Bronchial epithelial cell (primary cell): ENCODE measurements around the gene CLIC6. TPM values are rescaled to one million over a fixed set of nuclear protein-coding genes. Genes with fewer than 3 reads are reported as not detected.
A peak's percentile ranks its signal among the peaks of the same experiment; 100 is the strongest.

Experiments used
- DNase-seq: peaks from one replicate; pipeline ENCODE4 v3.0.0-alpha.2; 2010; ENCODE audit warnings: low read depth
- FAIRE-seq: peaks from 2 replicates; lab custom pipeline; 2011; peaks lifted over from hg19 to GRCh38; lab: Jason Lieb, UNC
- H3K27me3 ChIP-seq: 2 replicates; pipeline ENCODE4 v1.5.1; 2011; ENCODE audit warnings: low read length; ENCODE audit not compliant: control insufficient read depth, insufficient read depth
- H3K36me3 ChIP-seq: 2 replicates; pipeline ENCODE4 v1.5.1; 2011; ENCODE audit warnings: low read length; ENCODE audit not compliant: control insufficient read depth, insufficient read depth
- H3K4me3 ChIP-seq: 2 replicates; pipeline ENCODE4 v1.5.1; 2011; ENCODE audit warnings: mild to moderate bottlenecking, low read depth, low read length, control low read depth
- total RNA-seq: library from RNA; depleted of rRNA; stranded (reverse); fragments of >200 nt; gene quantifications from 2 replicates; pipeline ENCODE4 v1.2.1, GENCODE V29; 2014
- TF ChIP-seq, protein P1 (sequence below): IDR thresholded peaks from 2 replicates; pipeline ENCODE4 v1.5.1; 2011; ENCODE audit warnings: mild to moderate bottlenecking, moderate library complexity, low read length, control low read depth, inconsistent platforms; ENCODE audit not compliant: insufficient read depth, severe bottlenecking

The CLIC6 gene
- total RNA-seq, 1 donor from 2014 or later = not detected

DNA sequence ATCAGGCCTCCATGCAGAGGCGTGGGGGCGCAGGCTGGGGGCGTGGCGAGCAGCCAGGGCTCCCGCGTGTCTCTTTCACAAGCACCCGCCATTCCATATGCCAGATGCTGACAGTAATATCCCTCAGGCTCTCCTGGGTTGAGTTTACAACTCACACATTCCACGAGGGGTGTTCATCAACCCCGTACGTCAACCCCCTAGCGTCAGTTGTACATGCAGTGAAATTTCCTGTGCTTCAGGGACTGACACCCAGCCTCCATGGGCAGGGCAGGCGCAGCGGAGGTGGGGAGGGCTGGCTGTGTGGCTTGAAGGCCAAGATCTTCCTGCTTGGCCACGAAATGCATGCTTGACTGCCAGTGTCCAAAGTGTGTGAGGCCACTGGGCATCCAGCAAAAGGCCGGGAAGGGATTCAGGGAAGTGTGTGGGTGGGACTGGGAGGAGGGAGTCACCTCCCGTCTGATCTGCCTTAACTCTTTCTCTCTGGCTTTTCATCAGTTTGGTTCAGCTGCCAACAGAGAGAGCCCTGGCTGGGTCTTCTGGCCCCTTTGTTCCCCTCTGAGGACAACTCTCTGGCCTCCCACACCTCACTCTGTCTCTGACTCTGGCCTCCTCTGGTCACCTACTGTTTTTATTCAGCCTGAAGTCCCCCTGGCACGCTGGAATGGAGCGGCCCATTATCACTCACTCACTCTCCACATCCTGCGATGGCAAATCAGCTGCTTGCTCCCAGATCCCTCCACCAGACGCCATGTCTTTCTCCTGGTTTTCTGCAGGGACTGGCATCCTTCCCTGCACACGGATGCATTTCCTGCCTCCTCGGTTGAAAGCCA lies 33.8 kb downstream of the CLIC6 start:
- DNase-seq (peak; percentile 61), FAIRE-seq (no peak)
- TF ChIP-seq, protein P1, sequence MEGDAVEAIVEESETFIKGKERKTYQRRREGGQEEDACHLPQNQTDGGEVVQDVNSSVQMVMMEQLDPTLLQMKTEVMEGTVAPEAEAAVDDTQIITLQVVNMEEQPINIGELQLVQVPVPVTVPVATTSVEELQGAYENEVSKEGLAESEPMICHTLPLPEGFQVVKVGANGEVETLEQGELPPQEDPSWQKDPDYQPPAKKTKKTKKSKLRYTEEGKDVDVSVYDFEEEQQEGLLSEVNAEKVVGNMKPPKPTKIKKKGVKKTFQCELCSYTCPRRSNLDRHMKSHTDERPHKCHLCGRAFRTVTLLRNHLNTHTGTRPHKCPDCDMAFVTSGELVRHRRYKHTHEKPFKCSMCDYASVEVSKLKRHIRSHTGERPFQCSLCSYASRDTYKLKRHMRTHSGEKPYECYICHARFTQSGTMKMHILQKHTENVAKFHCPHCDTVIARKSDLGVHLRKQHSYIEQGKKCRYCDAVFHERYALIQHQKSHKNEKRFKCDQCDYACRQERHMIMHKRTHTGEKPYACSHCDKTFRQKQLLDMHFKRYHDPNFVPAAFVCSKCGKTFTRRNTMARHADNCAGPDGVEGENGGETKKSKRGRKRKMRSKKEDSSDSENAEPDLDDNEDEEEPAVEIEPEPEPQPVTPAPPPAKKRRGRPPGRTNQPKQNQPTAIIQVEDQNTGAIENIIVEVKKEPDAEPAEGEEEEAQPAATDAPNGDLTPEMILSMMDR = no peak
- no peaks in the 10 kb centered on the region for H3K36me3 ChIP-seq
- no peak overlapping the region for H3K4me3 ChIP-seq
- H3K27me3 ChIP-seq = no peaks in the 10 kb centered on the region

DNA sequence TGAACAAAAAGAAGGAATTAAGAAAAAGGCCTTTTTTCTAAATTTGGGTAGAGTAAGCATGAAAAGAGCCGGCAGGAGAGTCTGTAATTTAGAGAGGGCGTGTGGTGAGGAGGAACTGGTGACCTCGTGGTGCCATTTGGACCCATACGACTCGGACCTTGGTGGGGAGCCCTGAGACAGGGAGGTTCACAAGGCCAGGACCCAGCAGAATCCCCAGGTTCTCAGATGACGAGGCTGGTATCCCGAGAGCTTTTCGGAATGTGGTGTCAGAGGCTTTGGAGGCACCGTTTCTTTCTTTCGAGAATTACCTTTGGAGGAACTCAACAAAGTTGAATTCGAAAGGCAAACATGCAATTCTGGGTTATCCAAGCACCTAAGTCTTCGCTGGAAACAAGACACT lies 34.8 kb downstream of the CLIC6 start:
- no peak overlapping the region for H3K4me3 ChIP-seq
- H3K27me3 ChIP-seq = no peaks in the 10 kb centered on the region
- FAIRE-seq (no peak), DNase-seq (no peak)
- TF ChIP-seq, protein P1 = no peak
- H3K36me3 ChIP-seq = no peaks in the 10 kb centered on the region

DNA sequence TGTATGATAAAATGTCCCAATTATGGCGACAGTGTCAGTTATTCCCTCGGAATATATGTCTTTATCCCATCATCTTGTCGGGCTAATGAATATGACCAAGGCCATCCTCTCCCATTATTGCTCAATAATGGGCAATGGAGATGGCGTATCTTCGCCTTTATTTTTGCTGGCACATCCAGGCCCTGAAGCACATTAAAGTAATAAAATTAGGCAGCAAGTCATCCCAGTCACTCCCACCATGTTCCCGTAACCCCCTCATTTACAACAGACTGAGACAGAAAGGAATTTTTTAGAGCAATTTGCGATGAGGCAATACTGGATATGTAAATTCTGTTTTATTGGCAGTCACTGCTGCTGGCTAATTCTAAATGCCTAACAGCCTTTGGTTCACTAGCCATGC lies 35.3 kb downstream of the CLIC6 start:
- FAIRE-seq = no peak
- DNase-seq = no peak
- Histone ChIP-seq H3K27me3 (no peaks in the 10 kb centered on the region), H3K36me3 (no peaks in the 10 kb centered on the region), H3K4me3 (no peak overlapping the region)
- TF ChIP-seq, protein P1 = no peak

DNA sequence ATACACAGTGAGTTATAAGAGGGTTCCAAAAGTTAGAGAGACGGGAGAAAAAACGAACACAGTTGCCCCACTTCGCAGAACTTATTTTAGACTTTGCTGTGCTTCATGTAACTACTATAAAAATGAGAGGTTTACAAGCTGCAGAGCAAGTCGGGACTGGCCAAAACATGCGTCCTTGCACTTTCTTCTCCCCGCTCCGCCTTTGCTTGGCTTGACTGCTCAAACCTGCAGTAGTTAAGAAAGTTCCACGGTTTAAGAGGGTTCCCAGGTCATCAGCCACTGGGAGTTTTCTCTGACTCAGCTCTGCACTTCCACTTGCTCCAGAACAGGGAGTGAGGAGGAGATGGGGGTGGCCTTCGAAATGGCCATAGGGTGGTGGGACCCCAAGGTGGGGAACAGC lies 36.2 kb downstream of the CLIC6 start:
- DNase-seq = peak; percentile 85
- Histone ChIP-seq H3K4me3 (no peak overlapping the region), H3K36me3 (no peaks in the 10 kb centered on the region), H3K27me3 (no peaks in the 10 kb centered on the region)
- no peak for FAIRE-seq
- TF ChIP-seq, protein P1 = no peak

DNA sequence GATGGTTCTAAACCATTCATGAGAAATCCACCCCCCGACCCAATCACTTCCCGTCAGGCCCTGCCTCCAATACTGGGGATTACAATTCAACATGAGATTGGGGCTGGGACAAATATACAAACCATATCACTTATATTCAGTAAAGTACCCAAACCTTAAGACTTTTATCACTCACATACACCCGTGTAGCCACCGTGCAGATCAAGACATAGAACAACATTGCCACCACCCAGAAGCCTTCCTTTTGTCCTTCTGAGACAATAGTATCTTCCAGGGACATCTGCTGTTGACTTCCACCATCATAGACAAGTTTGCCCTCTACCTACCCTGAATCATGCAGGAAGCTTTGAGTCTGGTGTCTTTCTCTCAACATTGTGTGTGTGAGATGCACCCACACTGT lies 37.5 kb downstream of the CLIC6 start:
- TF ChIP-seq, protein P1 = no peak
- FAIRE-seq = no peak
- no peaks in the 10 kb centered on the region for H3K27me3 ChIP-seq
- no peak overlapping the region for H3K4me3 ChIP-seq
- H3K36me3 ChIP-seq = no peaks in the 10 kb centered on the region
- no peak for DNase-seq
